GM23338 (cell line): ENCODE results near the gene TRMT44. TPM values are rescaled to one million over a fixed set of nuclear protein-coding genes. Genes with fewer than 3 reads are reported as not detected.

ENCODE experiments used
- ATAC-seq: fragments of 200-7000 bp; cut with Tn5 transposase; 3 replicates; pipeline ENCODE4 v1.9.1; 2020
- DNase-seq: peaks from one replicate; pipeline ENCODE4 v3.0.0-alpha.2; 2015; ENCODE audit warnings: low spot score
- H2AFZ ChIP-seq: fragments of 200-600 bp; sonication (generic); 2 replicates; pipeline ENCODE4 v1.8.0; 2016; ENCODE audit warnings: antibody characterized with exemption, mild to moderate bottlenecking, moderate library complexity
- H3F3A ChIP-seq: fragments of 200-600 bp; sonication (generic); replicated peaks from 2 replicates; pipeline ENCODE4 v1.8.0; 2017; ENCODE audit warnings: antibody characterized with exemption, mixed run types, low read depth
- H3K27ac ChIP-seq: fragments of 200-600 bp; sonication (generic); 2 replicates; pipeline ENCODE4 v1.6.1; 2016; ENCODE audit warnings: low read depth
- H3K27me3 ChIP-seq: fragments of 200-600 bp; sonication (generic); 2 replicates; pipeline ENCODE4 v1.8.0; 2016; ENCODE audit warnings: mild to moderate bottlenecking, mixed run types, moderate library complexity; ENCODE audit not compliant: insufficient read depth
- H3K36me3 ChIP-seq: fragments of 200-600 bp; sonication (generic); 2 replicates; pipeline ENCODE4 v1.8.0; 2016; ENCODE audit warnings: mild to moderate bottlenecking; ENCODE audit not compliant: insufficient read depth
- H3K4me1 ChIP-seq: fragments of 200-600 bp; sonication (generic); 2 replicates; pipeline ENCODE4 v1.8.0; 2016; ENCODE audit warnings: mild to moderate bottlenecking, moderate library complexity; ENCODE audit not compliant: insufficient read depth
- H3K4me2 ChIP-seq: fragments of 200-600 bp; sonication (generic); 2 replicates; pipeline ENCODE4 v1.7.1; 2017; ENCODE audit warnings: mixed run types
- H3K4me3 ChIP-seq: fragments of 200-600 bp; sonication (generic); 2 replicates; pipeline ENCODE4 v1.6.1; 2016; ENCODE audit warnings: mixed run types
- H3K79me2 ChIP-seq: fragments of 200-600 bp; sonication (generic); replicated peaks from 2 replicates; pipeline ENCODE4 v1.8.0; 2017; ENCODE audit warnings: mild to moderate bottlenecking; ENCODE audit not compliant: insufficient read depth
- H3K9me2 ChIP-seq: fragments of 200-600 bp; sonication (generic); 2 replicates; pipeline ENCODE4 v1.8.0; 2017; ENCODE audit not compliant: insufficient read depth
- H4K20me1 ChIP-seq: fragments of 200-600 bp; sonication (generic); replicated peaks from 2 replicates; pipeline ENCODE4 v1.8.0; 2017; ENCODE audit warnings: mild to moderate bottlenecking; ENCODE audit not compliant: insufficient read depth
- H3K27ac Mint-ChIP-seq: 2 replicates; pipeline ENCODE4 v1.8.0; 2020; ENCODE audit warnings: inconsistent platforms, mild to moderate bottlenecking, moderate library complexity, mixed read lengths
- H3K27me3 Mint-ChIP-seq: 3 replicates; pipeline ENCODE4 v1.8.0; 2022; ENCODE audit warnings: low read depth, mild to moderate bottlenecking, moderate library complexity, mixed read lengths, inconsistent platforms; ENCODE audit not compliant: insufficient read depth, poor library complexity
- H3K36me3 Mint-ChIP-seq: 3 replicates; pipeline ENCODE4 v1.8.0; 2021; ENCODE audit warnings: low read depth, mild to moderate bottlenecking, inconsistent platforms, moderate library complexity, mixed read lengths
- H3K4me1 Mint-ChIP-seq: 3 replicates; pipeline ENCODE4 v1.8.0; 2020; ENCODE audit warnings: mild to moderate bottlenecking, inconsistent platforms, mixed read lengths
- H3K4me3 Mint-ChIP-seq: 3 replicates; pipeline ENCODE4 v1.8.0; 2021; ENCODE audit warnings: moderate library complexity, mild to moderate bottlenecking, inconsistent platforms, mixed read lengths
- H3K9me3 Mint-ChIP-seq: 3 replicates; pipeline ENCODE4 v1.8.0; 2020; ENCODE audit warnings: moderate library complexity, mild to moderate bottlenecking, inconsistent platforms, mixed read lengths
- CREB1 ChIP-seq: fragments of 250-450 bp; sonication (Bioruptor Pico); IDR thresholded peaks from 2 replicates; pipeline ENCODE4 v1.5.0; 2020; ENCODE audit warnings: low read depth, mild to moderate bottlenecking, moderate library complexity
- EZH2 ChIP-seq: fragments of 200-600 bp; sonication (generic); IDR thresholded peaks from one replicate; pipeline ENCODE4 v1.8.0; 2017; ENCODE audit warnings: antibody characterized with exemption, mild to moderate bottlenecking, low read depth; ENCODE audit not compliant: unreplicated experiment
- EZH2phosphoT487 ChIP-seq: fragments of 200-600 bp; sonication (generic); IDR thresholded peaks from one replicate; pipeline ENCODE4 v1.8.1; 2018; ENCODE audit warnings: antibody characterized with exemption; ENCODE audit not compliant: unreplicated experiment
- JUNB ChIP-seq: IDR thresholded peaks from one replicate; pipeline ENCODE4 v1.6.1; 2016; ENCODE audit warnings: antibody characterized with exemption; ENCODE audit not compliant: unreplicated experiment
- NANOG ChIP-seq: IDR thresholded peaks from 2 replicates; pipeline ENCODE4 v1.6.1; 2016; ENCODE audit warnings: antibody characterized with exemption, borderline replicate concordance
- POLR2AphosphoS5 ChIP-seq: IDR thresholded peaks from 2 replicates; pipeline ENCODE4 v1.6.1; 2016; ENCODE audit warnings: antibody characterized with exemption, low read depth
- STAT1 ChIP-seq: IDR thresholded peaks from one replicate; pipeline ENCODE4 v1.6.1; 2016; ENCODE audit warnings: antibody characterized with exemption; ENCODE audit not compliant: unreplicated experiment
- ZNF114 ChIP-seq: fragments of 250-450 bp; sonication (Bioruptor Pico); IDR thresholded peaks from 2 replicates; pipeline ENCODE4 v1.5.0; 2020; ENCODE audit warnings: mild to moderate bottlenecking, moderate library complexity
- polyA plus RNA-seq: library from polyadenylated mRNA; unstranded; fragments of >200 nt; fragmentation: Nextera tagmentation; extraction: Ambion mirVana; gene quantifications from 2 replicates; pipeline ENCODE4 v1.2.1, GENCODE V29; 2016
- total RNA-seq: library from RNA; depleted of rRNA; stranded (reverse); fragments of >200 nt; shearing (Covaris generic); gene quantifications from 2 replicates; pipeline ENCODE4 v1.2.3, GENCODE V29; 2014
- TF ChIP-seq, protein P1 (sequence below), 2 experiments: fragments of 200-600 bp in 1 of 2; sonication (generic) in 1 of 2; conservative IDR thresholded peaks; 2 replicates each; pipeline versions ENCODE4 v1.5.1 to v1.6.1; 2016 to 2017; ENCODE audit warnings: antibody characterized with exemption in 2 of 2, low read depth in 2 of 2, mild to moderate bottlenecking in 2 of 2, moderate library complexity in 1 of 2
- TF ChIP-seq, protein P2 (sequence below): IDR thresholded peaks from 2 replicates; pipeline ENCODE4 v1.6.1; 2016; ENCODE audit warnings: antibody characterized with exemption
- TF ChIP-seq, protein P3 (sequence below): fragments of 250-450 bp; sonication (Bioruptor Pico); IDR thresholded peaks from 2 replicates; pipeline ENCODE4 v1.5.0; 2020; ENCODE audit warnings: mild to moderate bottlenecking, moderate library complexity

TRMT44 gene
- total and polyA plus RNA-seq, 2 experiments from 2014 or later = 10.3 to 49.8 TPM

DNA sequence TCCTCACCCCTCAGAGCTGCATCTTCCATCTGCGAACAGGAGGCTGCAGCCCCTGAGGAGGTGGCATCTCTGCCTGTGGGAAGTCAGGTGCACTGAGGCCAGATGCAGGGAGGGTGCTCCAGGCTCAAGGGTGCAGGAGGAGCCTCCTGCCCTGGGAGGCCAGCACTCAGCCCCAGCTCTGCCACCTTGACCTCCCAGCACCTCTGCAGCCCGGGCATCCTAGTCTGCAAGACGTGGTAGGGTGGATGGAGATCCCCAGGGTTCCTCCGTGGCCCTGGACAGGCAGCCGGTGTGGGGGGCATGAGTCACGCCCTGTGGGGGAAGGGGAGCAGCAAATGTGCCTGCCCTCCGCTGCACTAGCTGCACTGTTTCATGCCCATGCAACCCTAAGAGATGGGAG lies 64.7 kb downstream of the TRMT44 start:
- no peaks in the 10 kb centered on the region for H4K20me1 ChIP-seq
- TF ChIP-seq JUNB (no peak), CREB1 (CRISPR knock-in tag) (no peak), NANOG (no peak), EZH2 (no peak), ZNF114 (CRISPR knock-in tag) (no peak), STAT1 (no peak), POLR2AphosphoS5 (no peak), EZH2phosphoT487 (no peak)
- TF ChIP-seq, protein P1, sequence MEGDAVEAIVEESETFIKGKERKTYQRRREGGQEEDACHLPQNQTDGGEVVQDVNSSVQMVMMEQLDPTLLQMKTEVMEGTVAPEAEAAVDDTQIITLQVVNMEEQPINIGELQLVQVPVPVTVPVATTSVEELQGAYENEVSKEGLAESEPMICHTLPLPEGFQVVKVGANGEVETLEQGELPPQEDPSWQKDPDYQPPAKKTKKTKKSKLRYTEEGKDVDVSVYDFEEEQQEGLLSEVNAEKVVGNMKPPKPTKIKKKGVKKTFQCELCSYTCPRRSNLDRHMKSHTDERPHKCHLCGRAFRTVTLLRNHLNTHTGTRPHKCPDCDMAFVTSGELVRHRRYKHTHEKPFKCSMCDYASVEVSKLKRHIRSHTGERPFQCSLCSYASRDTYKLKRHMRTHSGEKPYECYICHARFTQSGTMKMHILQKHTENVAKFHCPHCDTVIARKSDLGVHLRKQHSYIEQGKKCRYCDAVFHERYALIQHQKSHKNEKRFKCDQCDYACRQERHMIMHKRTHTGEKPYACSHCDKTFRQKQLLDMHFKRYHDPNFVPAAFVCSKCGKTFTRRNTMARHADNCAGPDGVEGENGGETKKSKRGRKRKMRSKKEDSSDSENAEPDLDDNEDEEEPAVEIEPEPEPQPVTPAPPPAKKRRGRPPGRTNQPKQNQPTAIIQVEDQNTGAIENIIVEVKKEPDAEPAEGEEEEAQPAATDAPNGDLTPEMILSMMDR (conservative IDR thresholded peaks at IDR 0.05; ENCODE audit: low read depth in 2 of 2) = no peak
- TF ChIP-seq, protein P2, sequence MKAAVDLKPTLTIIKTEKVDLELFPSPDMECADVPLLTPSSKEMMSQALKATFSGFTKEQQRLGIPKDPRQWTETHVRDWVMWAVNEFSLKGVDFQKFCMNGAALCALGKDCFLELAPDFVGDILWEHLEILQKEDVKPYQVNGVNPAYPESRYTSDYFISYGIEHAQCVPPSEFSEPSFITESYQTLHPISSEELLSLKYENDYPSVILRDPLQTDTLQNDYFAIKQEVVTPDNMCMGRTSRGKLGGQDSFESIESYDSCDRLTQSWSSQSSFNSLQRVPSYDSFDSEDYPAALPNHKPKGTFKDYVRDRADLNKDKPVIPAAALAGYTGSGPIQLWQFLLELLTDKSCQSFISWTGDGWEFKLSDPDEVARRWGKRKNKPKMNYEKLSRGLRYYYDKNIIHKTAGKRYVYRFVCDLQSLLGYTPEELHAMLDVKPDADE = no peak
- Mint-ChIP-seq H3K36me3 (peaks cover 11% of the 10 kb centered on the region; the same call in 2 of the 3 replicates), H3K27ac (no peak overlapping the region), H3K4me3 (no peak overlapping the region), H3K9me3 (peaks cover 2% of the 10 kb centered on the region; the same call in 2 of the 3 replicates), H3K27me3 (peaks cover 22% of the 10 kb centered on the region), H3K4me1 (peaks cover 21% of the 10 kb centered on the region)
- no peaks in the 10 kb centered on the region for H3K36me3 ChIP-seq
- H3F3A ChIP-seq = no peaks in the 10 kb centered on the region
- H3K27ac ChIP-seq = no peak overlapping the region
- peaks cover 7% of the 10 kb centered on the region; the same call in 1 of the 2 replicates for H3K4me1 ChIP-seq
- H3K79me2 ChIP-seq = no peaks in the 10 kb centered on the region
- H3K9me2 ChIP-seq = no peaks in the 10 kb centered on the region
- no peak overlapping the region for H3K4me2 ChIP-seq
- DNase-seq = no peak
- ATAC-seq = no peak
- H3K4me3 ChIP-seq = no peak overlapping the region
- no peak overlapping the region for H2AFZ ChIP-seq
- H3K27me3 ChIP-seq = no peaks in the 10 kb centered on the region

DNA sequence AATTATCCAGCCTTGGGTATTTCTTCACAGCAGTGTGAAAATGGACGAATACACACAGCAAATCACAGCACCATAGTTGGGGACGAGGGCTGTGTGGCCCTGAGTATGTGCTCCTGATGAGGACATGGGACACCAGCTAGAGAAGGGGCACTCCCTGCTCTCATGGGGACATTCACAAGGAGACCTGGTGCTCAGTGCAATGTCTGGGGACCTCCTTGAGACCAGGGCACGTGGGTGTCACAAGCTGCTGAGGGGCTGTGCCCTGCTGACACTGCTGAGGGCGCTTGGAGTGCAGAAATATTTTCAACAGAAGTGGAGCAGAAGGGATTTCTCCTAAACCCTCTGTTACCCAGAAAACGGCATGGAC lies 65.4 kb downstream of the TRMT44 start:
- TF ChIP-seq EZH2 = no peak
- TF ChIP-seq NANOG = no peak
- TF ChIP-seq, protein P1 (conservative IDR thresholded peaks at IDR 0.05; ENCODE audit: low read depth in 2 of 2) = peak in 1 of 2 experiments; percentile 18; a peak in 1 of 4 replicates
- TF ChIP-seq EZH2phosphoT487 = no peak
- TF ChIP-seq, protein P3, sequence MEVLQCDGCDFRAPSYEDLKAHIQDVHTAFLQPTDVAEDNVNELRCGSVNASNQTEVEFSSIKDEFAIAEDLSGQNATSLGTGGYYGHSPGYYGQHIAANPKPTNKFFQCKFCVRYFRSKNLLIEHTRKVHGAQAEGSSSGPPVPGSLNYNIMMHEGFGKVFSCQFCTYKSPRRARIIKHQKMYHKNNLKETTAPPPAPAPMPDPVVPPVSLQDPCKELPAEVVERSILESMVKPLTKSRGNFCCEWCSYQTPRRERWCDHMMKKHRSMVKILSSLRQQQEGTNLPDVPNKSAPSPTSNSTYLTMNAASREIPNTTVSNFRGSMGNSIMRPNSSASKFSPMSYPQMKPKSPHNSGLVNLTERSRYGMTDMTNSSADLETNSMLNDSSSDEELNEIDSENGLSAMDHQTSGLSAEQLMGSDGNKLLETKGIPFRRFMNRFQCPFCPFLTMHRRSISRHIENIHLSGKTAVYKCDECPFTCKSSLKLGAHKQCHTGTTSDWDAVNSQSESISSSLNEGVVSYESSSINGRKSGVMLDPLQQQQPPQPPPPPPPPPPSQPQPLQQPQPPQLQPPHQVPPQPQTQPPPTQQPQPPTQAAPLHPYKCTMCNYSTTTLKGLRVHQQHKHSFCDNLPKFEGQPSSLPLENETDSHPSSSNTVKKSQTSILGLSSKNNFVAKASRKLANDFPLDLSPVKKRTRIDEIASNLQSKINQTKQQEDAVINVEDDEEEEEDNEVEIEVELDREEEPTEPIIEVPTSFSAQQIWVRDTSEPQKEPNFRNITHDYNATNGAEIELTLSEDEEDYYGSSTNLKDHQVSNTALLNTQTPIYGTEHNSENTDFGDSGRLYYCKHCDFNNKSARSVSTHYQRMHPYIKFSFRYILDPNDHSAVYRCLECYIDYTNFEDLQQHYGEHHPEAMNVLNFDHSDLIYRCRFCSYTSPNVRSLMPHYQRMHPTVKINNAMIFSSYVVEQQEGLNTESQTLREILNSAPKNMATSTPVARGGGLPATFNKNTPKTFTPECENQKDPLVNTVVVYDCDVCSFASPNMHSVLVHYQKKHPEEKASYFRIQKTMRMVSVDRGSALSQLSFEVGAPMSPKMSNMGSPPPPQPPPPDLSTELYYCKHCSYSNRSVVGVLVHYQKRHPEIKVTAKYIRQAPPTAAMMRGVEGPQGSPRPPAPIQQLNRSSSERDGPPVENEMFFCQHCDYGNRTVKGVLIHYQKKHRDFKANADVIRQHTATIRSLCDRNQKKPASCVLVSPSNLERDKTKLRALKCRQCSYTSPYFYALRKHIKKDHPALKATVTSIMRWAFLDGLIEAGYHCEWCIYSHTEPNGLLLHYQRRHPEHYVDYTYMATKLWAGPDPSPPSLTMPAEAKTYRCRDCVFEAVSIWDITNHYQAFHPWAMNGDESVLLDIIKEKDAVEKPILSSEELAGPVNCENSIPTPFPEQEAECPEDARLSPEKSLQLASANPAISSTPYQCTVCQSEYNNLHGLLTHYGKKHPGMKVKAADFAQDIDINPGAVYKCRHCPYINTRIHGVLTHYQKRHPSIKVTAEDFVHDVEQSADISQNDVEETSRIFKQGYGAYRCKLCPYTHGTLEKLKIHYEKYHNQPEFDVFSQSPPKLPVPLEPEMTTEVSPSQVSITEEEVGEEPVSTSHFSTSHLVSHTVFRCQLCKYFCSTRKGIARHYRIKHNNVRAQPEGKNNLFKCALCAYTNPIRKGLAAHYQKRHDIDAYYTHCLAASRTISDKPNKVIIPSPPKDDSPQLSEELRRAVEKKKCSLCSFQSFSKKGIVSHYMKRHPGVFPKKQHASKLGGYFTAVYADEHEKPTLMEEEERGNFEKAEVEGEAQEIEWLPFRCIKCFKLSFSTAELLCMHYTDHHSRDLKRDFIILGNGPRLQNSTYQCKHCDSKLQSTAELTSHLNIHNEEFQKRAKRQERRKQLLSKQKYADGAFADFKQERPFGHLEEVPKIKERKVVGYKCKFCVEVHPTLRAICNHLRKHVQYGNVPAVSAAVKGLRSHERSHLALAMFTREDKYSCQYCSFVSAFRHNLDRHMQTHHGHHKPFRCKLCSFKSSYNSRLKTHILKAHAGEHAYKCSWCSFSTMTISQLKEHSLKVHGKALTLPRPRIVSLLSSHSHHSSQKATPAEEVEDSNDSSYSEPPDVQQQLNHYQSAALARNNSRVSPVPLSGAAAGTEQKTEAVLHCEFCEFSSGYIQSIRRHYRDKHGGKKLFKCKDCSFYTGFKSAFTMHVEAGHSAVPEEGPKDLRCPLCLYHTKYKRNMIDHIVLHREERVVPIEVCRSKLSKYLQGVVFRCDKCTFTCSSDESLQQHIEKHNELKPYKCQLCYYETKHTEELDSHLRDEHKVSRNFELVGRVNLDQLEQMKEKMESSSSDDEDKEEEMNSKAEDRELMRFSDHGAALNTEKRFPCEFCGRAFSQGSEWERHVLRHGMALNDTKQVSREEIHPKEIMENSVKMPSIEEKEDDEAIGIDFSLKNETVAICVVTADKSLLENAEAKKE (CRISPR knock-in tag) = no peak
- H3K79me2 ChIP-seq = no peaks in the 10 kb centered on the region
- peaks cover 21% of the 10 kb centered on the region for H3K4me1 Mint-ChIP-seq
- no peaks in the 10 kb centered on the region for H3F3A ChIP-seq
- no peak for ATAC-seq
- H3K9me2 ChIP-seq = no peaks in the 10 kb centered on the region
- no peak overlapping the region for H3K4me3 ChIP-seq
- H3K27ac Mint-ChIP-seq = no peak overlapping the region
- H3K4me1 ChIP-seq = peaks cover 7% of the 10 kb centered on the region; the same call in 1 of the 2 replicates
- peaks cover 2% of the 10 kb centered on the region; the same call in 2 of the 3 replicates for H3K9me3 Mint-ChIP-seq
- no peak overlapping the region for H3K27ac ChIP-seq
- H2AFZ ChIP-seq = no peak overlapping the region
- peaks cover 11% of the 10 kb centered on the region; the same call in 2 of the 3 replicates for H3K36me3 Mint-ChIP-seq
- H3K4me3 Mint-ChIP-seq = no peak overlapping the region
- H3K27me3 Mint-ChIP-seq = peaks cover 22% of the 10 kb centered on the region
- no peaks in the 10 kb centered on the region for H3K36me3 ChIP-seq
- no peaks in the 10 kb centered on the region for H4K20me1 ChIP-seq
- DNase-seq = no peak
- 0 out of 2 replicates have a peak overlapping the region, but pooled peaks have one; percentile 43 for H3K4me2 ChIP-seq
- H3K27me3 ChIP-seq = no peaks in the 10 kb centered on the region
